A673 (cell line): ENCODE data around the gene PHC2. TPM values are rescaled to one million over a fixed set of nuclear protein-coding genes. Genes with fewer than 3 reads are reported as not detected.

Source experiments
- BruUV-seq: library from RNA; stranded (reverse); fragments of 400-500 nt; replicated peaks from 2 replicates; lab custom pipeline; 2021; lab: Mats Ljungman, UMichigan
- CTCF ChIA-PET: fragments of 300-600 bp; sonication (Branson Sonifier 250); formaldehyde crosslinking; loops from one replicate; lab custom pipeline; 2022; ENCODE audit warnings: antibody characterized with exemption; lab: Charles Lee
- POLR2A ChIA-PET: fragments of 300-600 bp; sonication (Branson Sonifier 250); formaldehyde crosslinking; loops from one replicate; lab custom pipeline; 2022; ENCODE audit warnings: antibody characterized with exemption; ENCODE audit not compliant: low non-redundant PET; lab: Charles Lee
- DNase-seq: peaks from one replicate; pipeline ENCODE4 v3.0.0-alpha.2; 2015; ENCODE audit warnings: low spot score
- H3K27ac ChIP-seq: fragments of 200-600 bp; sonication (generic); 2 replicates; pipeline ENCODE4 v1.5.1; 2016; ENCODE audit warnings: mixed run types, low read depth, mild to moderate bottlenecking, mixed read lengths, antibody characterized with exemption, low read length; ENCODE audit not compliant: poor library complexity, severe bottlenecking
- H3K27me3 ChIP-seq: fragments of 200-600 bp; sonication (generic); replicated peaks from 2 replicates; pipeline ENCODE4 v1.6.1; 2017; ENCODE audit warnings: mixed run types, low read depth, mild to moderate bottlenecking, mixed read lengths, antibody characterized with exemption, low read length; ENCODE audit not compliant: insufficient read depth, poor library complexity
- H3K36me3 ChIP-seq: fragments of 200-600 bp; sonication (generic); 2 replicates; pipeline ENCODE4 v1.6.1; 2016; ENCODE audit warnings: mixed run types, mild to moderate bottlenecking, mixed read lengths, antibody characterized with exemption, low read length; ENCODE audit not compliant: insufficient read depth, poor library complexity, severe bottlenecking
- H3K4me1 ChIP-seq: fragments of 200-600 bp; sonication (generic); 2 replicates; pipeline ENCODE4 v1.6.1; 2017; ENCODE audit warnings: mixed run types, mild to moderate bottlenecking, mixed read lengths, antibody characterized with exemption, low read length; ENCODE audit not compliant: insufficient read depth, poor library complexity, severe bottlenecking
- H3K4me3 ChIP-seq: fragments of 200-600 bp; sonication (generic); 2 replicates; pipeline ENCODE4 v1.5.1; 2016; ENCODE audit warnings: low read depth, mixed run types, mild to moderate bottlenecking, mixed read lengths, low read length; ENCODE audit not compliant: poor library complexity, severe bottlenecking
- H3K9me3 ChIP-seq: fragments of 200-600 bp; sonication (generic); 2 replicates; pipeline ENCODE4 v1.6.1; 2016; ENCODE audit warnings: mixed run types, low read depth, mild to moderate bottlenecking, mixed read lengths, antibody characterized with exemption, low read length; ENCODE audit not compliant: poor library complexity, severe bottlenecking
- EZH2 ChIP-seq: fragments of 200-600 bp; sonication (generic); IDR thresholded peaks from 2 replicates; pipeline ENCODE4 v1.6.1; 2017; ENCODE audit warnings: borderline replicate concordance, low read depth, mild to moderate bottlenecking, mixed read lengths, antibody characterized with exemption, low read length; ENCODE audit not compliant: poor library complexity, severe bottlenecking
- intact Hi-C: fragments of 100-400 bp; cut with micrococcal nuclease; formaldehyde crosslinking; loops from one replicate; pipeline ENCODE4 v1.10.0; 2022; ENCODE audit not compliant: unreplicated experiment
- total RNA-seq: library from RNA; stranded (reverse); gene quantifications from 2 replicates; pipeline ENCODE4 v1.2.3, GENCODE V29; 2021
- TF ChIP-seq, protein P1 (sequence below): fragments of 300-800, 200-600 bp; sonication (generic); conservative IDR thresholded peaks from 2 replicates; pipeline ENCODE4 v1.5.1; 2017; ENCODE audit warnings: low read depth, mild to moderate bottlenecking, antibody characterized with exemption, low read length, moderate library complexity, mixed read lengths

The PHC2 gene
- total RNA-seq, 1 experiment from 2014 or later: 136 TPM

DNA sequence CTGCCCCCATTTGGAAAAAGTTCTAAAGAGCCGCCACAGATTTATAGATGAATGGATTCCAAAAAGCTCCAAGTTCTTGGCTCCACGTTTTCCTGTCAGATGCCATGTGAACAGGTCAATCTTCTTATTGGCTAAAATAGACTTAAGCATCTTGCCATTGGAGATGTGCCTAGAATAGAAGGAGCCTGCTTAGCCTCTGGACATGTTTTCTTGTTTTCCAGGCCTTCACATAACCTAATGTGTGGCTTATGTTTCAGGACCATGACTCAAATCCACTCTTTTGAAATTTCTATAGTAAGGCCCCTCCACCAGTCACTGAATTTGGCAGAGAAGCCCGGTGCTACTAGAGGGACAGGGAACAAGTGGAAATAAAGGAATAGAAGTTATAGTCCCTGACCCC is 31.5 kb downstream of the PHC2 start:
- POLR2A ChIA-PET: no interaction called here
- no TSS peak for BruUV-seq

DNA sequence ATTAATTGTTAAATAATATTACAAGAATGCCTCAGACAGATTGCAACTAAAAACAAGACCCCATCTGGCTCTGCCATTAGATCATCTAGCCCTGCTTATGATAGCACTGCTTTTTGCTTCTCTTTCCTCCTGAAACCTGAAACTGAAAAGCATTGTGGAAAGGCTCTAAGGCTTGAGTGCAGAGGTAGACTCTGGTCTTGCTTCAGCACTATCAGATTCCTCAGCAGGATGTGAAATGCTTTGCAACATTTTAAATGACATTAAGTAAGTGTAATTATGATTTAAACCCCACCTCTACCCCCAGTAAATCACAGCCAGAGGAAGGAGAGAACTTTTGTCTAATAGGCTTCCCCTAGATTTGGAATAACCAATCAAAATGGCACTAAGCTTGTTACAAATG is 32.9 kb downstream of the PHC2 start:
- ChIA-PET POLR2A (no interaction called here), CTCF (no interaction called here)
- intact Hi-C loops: no loop called here
- Histone ChIP-seq H3K27me3 (no peaks in the 10 kb centered on the region), H3K4me3 (no peak overlapping the region), H3K9me3 (peaks cover 3% of the 10 kb centered on the region), H3K4me1 (peaks cover 25% of the 10 kb centered on the region), H3K27ac (no peak overlapping the region), H3K36me3 (no peaks in the 10 kb centered on the region)
- peak; percentile 28 for DNase-seq
- no TSS peak for BruUV-seq
- TF ChIP-seq EZH2: no peak
- TF ChIP-seq, protein P1, sequence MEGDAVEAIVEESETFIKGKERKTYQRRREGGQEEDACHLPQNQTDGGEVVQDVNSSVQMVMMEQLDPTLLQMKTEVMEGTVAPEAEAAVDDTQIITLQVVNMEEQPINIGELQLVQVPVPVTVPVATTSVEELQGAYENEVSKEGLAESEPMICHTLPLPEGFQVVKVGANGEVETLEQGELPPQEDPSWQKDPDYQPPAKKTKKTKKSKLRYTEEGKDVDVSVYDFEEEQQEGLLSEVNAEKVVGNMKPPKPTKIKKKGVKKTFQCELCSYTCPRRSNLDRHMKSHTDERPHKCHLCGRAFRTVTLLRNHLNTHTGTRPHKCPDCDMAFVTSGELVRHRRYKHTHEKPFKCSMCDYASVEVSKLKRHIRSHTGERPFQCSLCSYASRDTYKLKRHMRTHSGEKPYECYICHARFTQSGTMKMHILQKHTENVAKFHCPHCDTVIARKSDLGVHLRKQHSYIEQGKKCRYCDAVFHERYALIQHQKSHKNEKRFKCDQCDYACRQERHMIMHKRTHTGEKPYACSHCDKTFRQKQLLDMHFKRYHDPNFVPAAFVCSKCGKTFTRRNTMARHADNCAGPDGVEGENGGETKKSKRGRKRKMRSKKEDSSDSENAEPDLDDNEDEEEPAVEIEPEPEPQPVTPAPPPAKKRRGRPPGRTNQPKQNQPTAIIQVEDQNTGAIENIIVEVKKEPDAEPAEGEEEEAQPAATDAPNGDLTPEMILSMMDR: no peak

More for the DNA sequence above, 31.5 kb downstream of the PHC2 start:
- Histone ChIP-seq H3K27me3 (no peaks in the 10 kb centered on the region), H3K27ac (no peak overlapping the region), H3K9me3 (peaks cover 3% of the 10 kb centered on the region), H3K4me3 (no peak overlapping the region), H3K4me1 (peaks cover 13% of the 10 kb centered on the region), H3K36me3 (no peaks in the 10 kb centered on the region)
- intact Hi-C loops: no loop called here
- TF ChIP-seq, protein P1: no peak
- no peak for TF ChIP-seq EZH2
- DNase-seq: no peak
- CTCF ChIA-PET: no interaction called here

DNA sequence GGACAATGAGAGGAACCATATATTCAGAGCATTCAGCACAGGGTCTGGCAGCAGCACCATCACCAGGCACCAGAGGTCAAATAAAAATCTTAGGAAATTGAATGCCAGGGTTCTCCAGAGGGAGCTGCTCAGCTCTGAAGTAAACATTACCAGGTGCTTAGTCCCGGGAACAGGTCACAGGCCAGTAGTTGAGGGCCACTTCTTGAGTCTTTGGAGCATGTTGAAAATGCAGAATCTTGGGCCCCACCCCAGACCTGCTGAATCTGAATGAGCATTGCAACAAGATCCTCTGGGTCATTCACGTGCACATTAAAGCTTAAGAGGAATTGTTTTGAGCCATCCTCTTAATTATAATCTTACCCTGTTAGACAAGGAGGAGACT is 33.8 kb downstream of the PHC2 start:
- TF ChIP-seq EZH2: no peak
- TF ChIP-seq, protein P1: no peak
- no TSS peak for BruUV-seq
- H3K9me3 ChIP-seq: no peaks in the 10 kb centered on the region
- POLR2A ChIA-PET: no interaction called here
- H3K4me1 ChIP-seq: peaks cover 34% of the 10 kb centered on the region
- DNase-seq: no peak
- H3K36me3 ChIP-seq: no peaks in the 10 kb centered on the region
- intact Hi-C loops: no loop called here
- no peaks in the 10 kb centered on the region for H3K27me3 ChIP-seq
- CTCF ChIA-PET: no interaction called here
- no peak overlapping the region for H3K4me3 ChIP-seq
- H3K27ac ChIP-seq: no peak overlapping the region
